Measurements from ENCODE around the gene OR51A4.

Gene OR51A4, protein sequence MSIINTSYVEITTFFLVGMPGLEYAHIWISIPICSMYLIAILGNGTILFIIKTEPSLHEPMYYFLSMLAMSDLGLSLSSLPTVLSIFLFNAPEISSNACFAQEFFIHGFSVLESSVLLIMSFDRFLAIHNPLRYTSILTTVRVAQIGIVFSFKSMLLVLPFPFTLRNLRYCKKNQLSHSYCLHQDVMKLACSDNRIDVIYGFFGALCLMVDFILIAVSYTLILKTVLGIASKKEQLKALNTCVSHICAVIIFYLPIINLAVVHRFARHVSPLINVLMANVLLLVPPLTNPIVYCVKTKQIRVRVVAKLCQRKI

DNA sequence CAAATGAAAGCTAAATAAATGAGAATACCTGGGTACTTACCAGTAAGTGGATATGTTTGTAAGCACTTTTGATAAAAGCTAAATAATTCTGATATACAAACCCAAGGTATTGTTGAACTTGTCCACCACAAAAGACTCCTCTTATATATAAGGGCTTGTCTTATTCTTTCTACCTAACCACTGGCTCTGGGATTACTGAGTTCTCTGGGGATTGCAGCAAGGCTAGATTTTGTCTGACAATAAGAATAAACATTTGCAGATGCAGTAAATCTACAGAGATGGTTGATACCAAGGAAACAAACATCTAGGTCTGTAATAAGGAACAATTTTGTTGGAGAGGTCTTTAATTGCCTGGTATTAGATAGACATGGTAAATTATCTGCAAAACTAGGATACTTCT, at the start of gene OR51A4:
Gene OR51A4, minus strand, starts transcription at position 101 of the 400 bp plus-strand sequence. CDS start 505 bp downstream, outside the sequence.
- H3K9ac ChIP-seq (ENCODE audit: low read depth in 1 of 2, low read length in 2 of 2), result no peak within 1 kb of the TSS
- H3K36me3 ChIP-seq (ENCODE audit: control insufficient read depth in 1 of 2, insufficient read depth in 2 of 2, low read length in 2 of 2), result no peaks in the 10 kb centered on the region
- H3K4me1 ChIP-seq (ENCODE audit: control insufficient read depth in 1 of 2, insufficient read depth in 2 of 2, low read length in 2 of 2), result no peaks in the 10 kb centered on the region
- no peaks in the 10 kb centered on the region for H3K27me3 ChIP-seq (ENCODE audit: control insufficient read depth in 1 of 2, insufficient read depth in 2 of 2, low read length in 2 of 2)
- H3K9me3 ChIP-seq (ENCODE audit: control insufficient read depth in 1 of 2, low read length in 2 of 2), result no peaks in the 10 kb centered on the region
- H3K4me3 ChIP-seq (ENCODE audit: low read depth in 1 of 2, low read length in 2 of 2), result no peak within 1 kb of the TSS
- H3K27ac ChIP-seq (ENCODE audit: low read depth, low read length), result no peak within 1 kb of the TSS

DNA sequence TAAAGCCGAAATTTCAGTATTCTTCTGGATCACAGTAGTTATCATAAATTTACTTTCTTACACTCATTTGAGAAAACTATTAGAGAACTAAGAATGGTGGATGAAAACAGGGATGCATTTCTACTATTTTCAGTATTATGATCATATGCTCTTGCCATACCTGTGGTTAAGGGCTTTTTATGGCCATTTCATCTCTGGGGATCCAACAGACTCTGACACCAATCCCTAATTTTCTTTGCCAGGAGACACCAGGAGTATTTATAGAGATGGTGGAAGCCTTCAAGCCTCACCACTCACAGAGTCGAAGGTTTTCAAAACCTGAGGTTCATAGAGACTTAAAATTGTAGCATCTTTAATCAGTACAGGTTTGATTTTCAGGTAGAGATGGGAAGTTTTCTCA, 47.1 kb upstream of the OR51A4 start, which contains the start of gene OR51L1:
Gene OR51L1, plus strand, starts transcription at position 301 of the 400 bp plus-strand sequence. CDS start 4,132 bp downstream, outside the sequence.
- Histone ChIP-seq H3K27ac (ENCODE audit: low read depth, low read length) (no peak within 1 kb of the TSS), H3K27me3 (ENCODE audit: control insufficient read depth in 1 of 2, insufficient read depth in 2 of 2, low read length in 2 of 2) (no peaks in the 10 kb centered on the region), H3K4me1 (ENCODE audit: control insufficient read depth in 1 of 2, insufficient read depth in 2 of 2, low read length in 2 of 2) (no peaks in the 10 kb centered on the region), H3K9ac (ENCODE audit: low read depth in 1 of 2, low read length in 2 of 2) (no peak within 1 kb of the TSS), H3K4me3 (ENCODE audit: low read depth in 1 of 2, low read length in 2 of 2) (no peak within 1 kb of the TSS), H3K9me3 (ENCODE audit: control insufficient read depth in 1 of 2, low read length in 2 of 2) (no peaks in the 10 kb centered on the region), H3K36me3 (ENCODE audit: control insufficient read depth in 1 of 2, insufficient read depth in 2 of 2, low read length in 2 of 2) (no peaks in the 10 kb centered on the region)

DNA sequence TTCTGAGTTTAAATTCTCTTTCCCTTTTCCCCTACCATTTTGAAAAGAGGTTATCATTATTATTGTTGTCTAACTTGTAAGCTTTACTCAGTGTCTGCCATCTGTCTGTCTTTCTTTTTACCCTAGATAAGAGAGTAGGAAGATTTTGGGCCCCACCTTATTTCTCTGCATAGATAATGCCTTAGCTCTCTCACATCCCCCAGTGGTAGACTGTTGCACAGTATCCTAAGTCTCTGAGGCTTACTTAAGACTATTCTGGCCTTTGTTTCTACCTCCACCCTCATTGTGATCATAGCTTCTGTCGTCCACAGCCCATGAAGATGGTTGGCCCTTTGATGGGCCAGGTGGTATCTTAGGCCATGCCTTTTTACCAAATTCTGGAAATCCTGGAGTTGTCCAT, 43.7 kb upstream of the OR51A4 start:
- Histone ChIP-seq H3K4me3 (ENCODE audit: low read depth in 1 of 2, low read length in 2 of 2) (no peak overlapping the region), H3K36me3 (ENCODE audit: control insufficient read depth in 1 of 2, insufficient read depth in 2 of 2, low read length in 2 of 2) (no peaks in the 10 kb centered on the region), H3K9ac (ENCODE audit: low read depth in 1 of 2, low read length in 2 of 2) (no peak overlapping the region), H3K27me3 (ENCODE audit: control insufficient read depth in 1 of 2, insufficient read depth in 2 of 2, low read length in 2 of 2) (no peaks in the 10 kb centered on the region), H3K27ac (ENCODE audit: low read depth, low read length) (no peak overlapping the region), H3K9me3 (ENCODE audit: control insufficient read depth in 1 of 2, low read length in 2 of 2) (no peaks in the 10 kb centered on the region), H3K4me1 (ENCODE audit: control insufficient read depth in 1 of 2, insufficient read depth in 2 of 2, low read length in 2 of 2) (no peaks in the 10 kb centered on the region)

DNA sequence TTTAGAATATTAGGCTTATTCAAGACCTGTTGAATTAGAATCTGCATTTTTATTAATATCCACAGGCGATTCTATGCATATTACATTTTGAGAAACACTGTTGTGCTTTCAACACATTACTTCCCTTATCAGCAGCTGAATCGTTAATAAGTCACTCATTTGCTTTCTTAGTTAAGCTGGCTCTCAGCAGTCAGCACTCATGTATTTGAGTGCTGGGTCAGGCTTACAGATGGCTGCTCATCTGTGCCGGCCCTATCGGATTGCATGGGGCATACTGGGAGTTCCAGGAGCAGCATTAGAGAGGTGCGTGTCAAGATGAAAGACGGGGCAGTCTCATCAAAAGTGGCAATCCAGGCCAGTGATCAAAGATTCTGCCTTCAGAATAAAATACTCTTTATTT, 36.4 kb upstream of the OR51A4 start:
- Histone ChIP-seq H3K27ac (ENCODE audit: low read depth, low read length) (no peak overlapping the region), H3K9me3 (ENCODE audit: control insufficient read depth in 1 of 2, low read length in 2 of 2) (no peaks in the 10 kb centered on the region), H3K36me3 (ENCODE audit: control insufficient read depth in 1 of 2, insufficient read depth in 2 of 2, low read length in 2 of 2) (no peaks in the 10 kb centered on the region), H3K9ac (ENCODE audit: low read depth in 1 of 2, low read length in 2 of 2) (no peak overlapping the region), H3K4me1 (ENCODE audit: control insufficient read depth in 1 of 2, insufficient read depth in 2 of 2, low read length in 2 of 2) (no peaks in the 10 kb centered on the region), H3K4me3 (ENCODE audit: low read depth in 1 of 2, low read length in 2 of 2) (no peak overlapping the region), H3K27me3 (ENCODE audit: control insufficient read depth in 1 of 2, insufficient read depth in 2 of 2, low read length in 2 of 2) (no peaks in the 10 kb centered on the region)

DNA sequence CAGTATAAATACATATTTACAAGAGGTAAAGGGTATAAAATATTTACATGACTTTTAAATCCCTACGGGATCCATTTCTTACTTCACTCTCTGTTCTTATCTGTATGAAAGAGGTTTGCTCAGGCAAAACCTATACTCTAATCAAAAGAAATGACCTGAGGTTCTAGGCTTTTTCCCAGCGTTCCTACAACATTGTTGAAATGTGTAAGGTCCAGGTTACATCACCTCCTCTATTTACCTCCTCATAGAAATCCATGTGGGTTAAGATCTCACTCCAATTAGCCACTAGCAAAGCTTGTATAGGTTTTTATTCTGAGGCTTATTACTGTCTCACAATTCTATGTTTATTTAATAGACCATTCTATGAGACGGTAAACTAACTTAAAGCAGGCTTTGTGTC, 35.3 kb upstream of the OR51A4 start:
- Histone ChIP-seq H3K36me3 (ENCODE audit: control insufficient read depth in 1 of 2, insufficient read depth in 2 of 2, low read length in 2 of 2) (no peaks in the 10 kb centered on the region), H3K4me3 (ENCODE audit: low read depth in 1 of 2, low read length in 2 of 2) (no peak overlapping the region), H3K9ac (ENCODE audit: low read depth in 1 of 2, low read length in 2 of 2) (no peak overlapping the region), H3K9me3 (ENCODE audit: control insufficient read depth in 1 of 2, low read length in 2 of 2) (no peaks in the 10 kb centered on the region), H3K27me3 (ENCODE audit: control insufficient read depth in 1 of 2, insufficient read depth in 2 of 2, low read length in 2 of 2) (no peaks in the 10 kb centered on the region), H3K4me1 (ENCODE audit: control insufficient read depth in 1 of 2, insufficient read depth in 2 of 2, low read length in 2 of 2) (no peaks in the 10 kb centered on the region), H3K27ac (ENCODE audit: low read depth, low read length) (no peak overlapping the region)

DNA sequence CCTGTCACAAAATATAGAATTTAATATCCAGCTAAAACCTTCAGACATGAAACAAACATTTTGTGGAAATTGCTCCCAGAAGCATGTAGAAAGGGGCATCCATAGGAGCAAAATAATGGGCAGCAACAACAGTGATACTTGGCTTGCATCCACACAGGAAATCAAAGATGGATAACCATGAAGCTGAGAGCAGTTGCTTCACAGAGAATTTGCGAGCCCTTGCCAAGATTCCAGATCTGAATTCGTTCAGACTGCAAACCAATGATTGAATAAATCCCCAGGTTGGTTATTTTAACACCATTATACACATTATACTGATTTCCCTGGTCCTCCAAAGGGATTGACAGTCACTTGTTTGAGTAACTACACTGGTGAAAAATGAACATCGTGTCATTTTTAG, 31.6 kb upstream of the OR51A4 start:
- H3K4me1 ChIP-seq (ENCODE audit: control insufficient read depth in 1 of 2, insufficient read depth in 2 of 2, low read length in 2 of 2), result no peaks in the 10 kb centered on the region
- H3K9me3 ChIP-seq (ENCODE audit: control insufficient read depth in 1 of 2, low read length in 2 of 2), result no peaks in the 10 kb centered on the region
- H3K4me3 ChIP-seq (ENCODE audit: low read depth in 1 of 2, low read length in 2 of 2), result no peak overlapping the region
- H3K9ac ChIP-seq (ENCODE audit: low read depth in 1 of 2, low read length in 2 of 2), result no peak overlapping the region
- H3K36me3 ChIP-seq (ENCODE audit: control insufficient read depth in 1 of 2, insufficient read depth in 2 of 2, low read length in 2 of 2), result no peaks in the 10 kb centered on the region
- no peak overlapping the region for H3K27ac ChIP-seq (ENCODE audit: low read depth, low read length)
- no peaks in the 10 kb centered on the region for H3K27me3 ChIP-seq (ENCODE audit: control insufficient read depth in 1 of 2, insufficient read depth in 2 of 2, low read length in 2 of 2)

DNA sequence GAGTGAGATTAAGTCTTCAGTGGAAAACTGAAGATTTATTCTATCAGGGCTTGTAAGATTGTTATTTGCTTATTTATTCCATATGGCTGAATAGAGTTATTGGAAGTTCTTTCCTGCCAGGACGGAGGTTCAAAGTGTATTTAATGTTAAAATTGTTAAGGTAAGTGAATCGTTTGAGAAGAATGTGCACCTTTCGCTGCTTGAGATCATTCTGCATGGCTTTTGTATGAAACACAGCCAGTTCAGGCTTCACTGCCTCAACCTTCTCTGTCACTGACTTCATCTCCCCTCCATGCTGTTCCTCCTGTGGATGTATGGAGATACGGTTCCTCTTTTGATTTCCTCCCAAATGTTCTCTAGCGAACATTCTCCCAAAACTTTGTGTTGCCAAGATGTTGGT, 28.0 kb upstream of the OR51A4 start:
- Histone ChIP-seq H3K9ac (ENCODE audit: low read depth in 1 of 2, low read length in 2 of 2) (no peak overlapping the region), H3K4me1 (ENCODE audit: control insufficient read depth in 1 of 2, insufficient read depth in 2 of 2, low read length in 2 of 2) (no peaks in the 10 kb centered on the region), H3K4me3 (ENCODE audit: low read depth in 1 of 2, low read length in 2 of 2) (no peak overlapping the region), H3K27ac (ENCODE audit: low read depth, low read length) (no peak overlapping the region), H3K36me3 (ENCODE audit: control insufficient read depth in 1 of 2, insufficient read depth in 2 of 2, low read length in 2 of 2) (no peaks in the 10 kb centered on the region), H3K9me3 (ENCODE audit: control insufficient read depth in 1 of 2, low read length in 2 of 2) (no peaks in the 10 kb centered on the region), H3K27me3 (ENCODE audit: control insufficient read depth in 1 of 2, insufficient read depth in 2 of 2, low read length in 2 of 2) (no peaks in the 10 kb centered on the region)

DNA sequence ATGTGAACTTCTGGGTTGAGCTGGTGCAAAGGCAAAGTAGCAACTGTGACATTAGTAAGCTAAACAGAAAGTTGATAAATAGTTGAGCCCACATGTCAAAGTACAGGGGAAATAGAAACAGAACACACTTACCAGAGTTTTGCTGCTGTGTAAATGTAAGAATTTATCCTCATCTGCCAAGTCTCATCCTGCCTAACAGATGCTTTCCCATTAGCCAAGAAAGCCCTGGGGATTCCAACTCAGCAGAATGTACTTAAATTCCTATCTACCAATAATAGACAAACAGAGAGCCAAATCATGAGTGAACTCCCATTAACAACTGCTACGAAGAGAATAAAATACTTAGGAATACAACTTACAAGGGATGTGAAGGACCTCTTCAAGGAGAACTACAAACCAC, 15.4 kb upstream of the OR51A4 start:
- H3K9ac ChIP-seq (ENCODE audit: low read depth in 1 of 2, low read length in 2 of 2), result no peak overlapping the region
- no peaks in the 10 kb centered on the region for H3K27me3 ChIP-seq (ENCODE audit: control insufficient read depth in 1 of 2, insufficient read depth in 2 of 2, low read length in 2 of 2)
- H3K4me1 ChIP-seq (ENCODE audit: control insufficient read depth in 1 of 2, insufficient read depth in 2 of 2, low read length in 2 of 2), result no peaks in the 10 kb centered on the region
- H3K9me3 ChIP-seq (ENCODE audit: control insufficient read depth in 1 of 2, low read length in 2 of 2), result no peaks in the 10 kb centered on the region
- H3K4me3 ChIP-seq (ENCODE audit: low read depth in 1 of 2, low read length in 2 of 2), result no peak overlapping the region
- no peaks in the 10 kb centered on the region for H3K36me3 ChIP-seq (ENCODE audit: control insufficient read depth in 1 of 2, insufficient read depth in 2 of 2, low read length in 2 of 2)
- no peak overlapping the region for H3K27ac ChIP-seq (ENCODE audit: low read depth, low read length)

DNA sequence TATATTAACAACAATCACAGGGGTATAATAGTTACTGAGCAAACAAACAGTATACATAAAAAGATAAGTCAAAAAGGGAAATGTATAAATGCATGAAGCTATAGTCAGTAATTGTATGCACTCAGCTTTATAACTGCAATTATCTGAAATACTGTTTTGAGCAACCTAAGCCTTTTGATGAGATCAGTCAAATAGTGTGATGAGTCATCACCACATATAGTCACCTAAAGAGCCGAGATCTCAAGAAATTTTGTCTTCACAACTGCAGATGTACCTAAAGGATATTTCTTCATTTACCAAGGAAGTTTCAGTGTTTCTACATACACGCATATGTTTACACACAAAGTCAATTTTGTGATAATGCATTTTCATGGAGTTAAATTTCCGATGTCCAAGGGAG, 13.5 kb upstream of the OR51A4 start:
- Histone ChIP-seq H3K9ac (ENCODE audit: low read depth in 1 of 2, low read length in 2 of 2) (no peak overlapping the region), H3K36me3 (ENCODE audit: control insufficient read depth in 1 of 2, insufficient read depth in 2 of 2, low read length in 2 of 2) (no peaks in the 10 kb centered on the region), H3K4me1 (ENCODE audit: control insufficient read depth in 1 of 2, insufficient read depth in 2 of 2, low read length in 2 of 2) (no peaks in the 10 kb centered on the region), H3K9me3 (ENCODE audit: control insufficient read depth in 1 of 2, low read length in 2 of 2) (no peaks in the 10 kb centered on the region), H3K4me3 (ENCODE audit: low read depth in 1 of 2, low read length in 2 of 2) (no peak overlapping the region), H3K27ac (ENCODE audit: low read depth, low read length) (no peak overlapping the region), H3K27me3 (ENCODE audit: control insufficient read depth in 1 of 2, insufficient read depth in 2 of 2, low read length in 2 of 2) (no peaks in the 10 kb centered on the region)

DNA sequence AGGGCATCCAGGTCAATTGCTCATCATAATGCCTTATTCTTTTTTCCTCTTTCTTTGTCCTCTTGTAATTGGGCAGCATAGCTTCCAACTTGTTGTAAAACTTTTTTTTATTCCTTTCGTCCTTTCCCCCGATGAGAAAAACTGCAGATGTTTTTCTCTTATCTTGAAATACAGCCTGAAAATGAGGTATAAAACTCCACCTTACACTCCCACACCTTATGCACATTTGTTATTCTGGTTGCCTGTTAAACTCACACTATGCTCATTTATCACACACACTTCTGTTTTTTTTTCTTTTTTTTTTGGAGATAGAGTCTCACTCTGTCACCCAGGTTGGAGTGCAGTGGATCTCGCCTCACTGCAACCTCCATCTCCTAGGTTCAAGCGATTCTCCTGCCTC, 10.0 kb upstream of the OR51A4 start:
- Histone ChIP-seq H3K27me3 (ENCODE audit: control insufficient read depth in 1 of 2, insufficient read depth in 2 of 2, low read length in 2 of 2) (no peaks in the 10 kb centered on the region), H3K4me1 (ENCODE audit: control insufficient read depth in 1 of 2, insufficient read depth in 2 of 2, low read length in 2 of 2) (no peaks in the 10 kb centered on the region), H3K9me3 (ENCODE audit: control insufficient read depth in 1 of 2, low read length in 2 of 2) (no peaks in the 10 kb centered on the region), H3K27ac (ENCODE audit: low read depth, low read length) (no peak overlapping the region), H3K9ac (ENCODE audit: low read depth in 1 of 2, low read length in 2 of 2) (no peak overlapping the region), H3K36me3 (ENCODE audit: control insufficient read depth in 1 of 2, insufficient read depth in 2 of 2, low read length in 2 of 2) (no peaks in the 10 kb centered on the region), H3K4me3 (ENCODE audit: low read depth in 1 of 2, low read length in 2 of 2) (no peak overlapping the region)

Measured in duodenal mucosa (tissue), 2 donors.